Measurements from ENCODE around the gene PMEPA1.

DNA sequence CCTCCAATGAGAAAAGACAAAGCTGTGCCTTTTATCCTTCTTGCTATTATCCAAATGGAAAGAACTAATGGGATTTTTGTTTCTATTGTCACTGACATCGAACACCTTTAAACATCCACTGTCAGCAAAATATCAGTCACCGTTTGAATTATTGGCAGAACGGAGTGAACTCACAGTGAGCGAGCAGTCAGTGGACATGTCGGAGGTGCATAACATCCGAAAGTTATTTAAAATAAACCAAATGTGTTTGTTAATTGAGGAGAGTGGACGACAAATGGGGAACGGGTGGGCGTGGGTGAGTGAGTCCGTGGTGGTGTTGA lies 38.8 kb downstream of the PMEPA1 start:
- TF ChIP-seq POLR2AphosphoS5 (IDR thresholded peaks at IDR 0.05): no peak
- TF ChIP-seq, protein P1, sequence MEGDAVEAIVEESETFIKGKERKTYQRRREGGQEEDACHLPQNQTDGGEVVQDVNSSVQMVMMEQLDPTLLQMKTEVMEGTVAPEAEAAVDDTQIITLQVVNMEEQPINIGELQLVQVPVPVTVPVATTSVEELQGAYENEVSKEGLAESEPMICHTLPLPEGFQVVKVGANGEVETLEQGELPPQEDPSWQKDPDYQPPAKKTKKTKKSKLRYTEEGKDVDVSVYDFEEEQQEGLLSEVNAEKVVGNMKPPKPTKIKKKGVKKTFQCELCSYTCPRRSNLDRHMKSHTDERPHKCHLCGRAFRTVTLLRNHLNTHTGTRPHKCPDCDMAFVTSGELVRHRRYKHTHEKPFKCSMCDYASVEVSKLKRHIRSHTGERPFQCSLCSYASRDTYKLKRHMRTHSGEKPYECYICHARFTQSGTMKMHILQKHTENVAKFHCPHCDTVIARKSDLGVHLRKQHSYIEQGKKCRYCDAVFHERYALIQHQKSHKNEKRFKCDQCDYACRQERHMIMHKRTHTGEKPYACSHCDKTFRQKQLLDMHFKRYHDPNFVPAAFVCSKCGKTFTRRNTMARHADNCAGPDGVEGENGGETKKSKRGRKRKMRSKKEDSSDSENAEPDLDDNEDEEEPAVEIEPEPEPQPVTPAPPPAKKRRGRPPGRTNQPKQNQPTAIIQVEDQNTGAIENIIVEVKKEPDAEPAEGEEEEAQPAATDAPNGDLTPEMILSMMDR (IDR thresholded peaks at IDR 0.05): no peak
- no peak for TF ChIP-seq POLR2A (IDR thresholded peaks at IDR 0.05; ENCODE audit: low read depth)
- no peak for TF ChIP-seq EP300 (IDR thresholded peaks at IDR 0.05)
